KMS-11 (cell line): ENCODE measurements around the gene QTRT2.

Experiments used
- H2AFZ ChIP-seq: fragments of 200-600 bp; sonication (generic); 2 replicates; pipeline ENCODE4 v1.6.1; 2016; ENCODE audit warnings: antibody characterized with exemption, mixed run types, low read depth
- H3K27ac ChIP-seq: fragments of 200-600 bp; sonication (generic); 2 replicates; pipeline ENCODE4 v1.6.1; 2016; ENCODE audit warnings: mild to moderate bottlenecking, mixed run types
- H3K27me3 ChIP-seq: fragments of 200-600 bp; sonication (generic); 2 replicates; pipeline ENCODE4 v1.6.1; 2017; ENCODE audit warnings: mild to moderate bottlenecking, low read depth, mixed run types, moderate library complexity; ENCODE audit not compliant: insufficient read depth
- H3K36me3 ChIP-seq: fragments of 200-600 bp; sonication (generic); 2 replicates; pipeline ENCODE4 v1.6.1; 2017; ENCODE audit warnings: mild to moderate bottlenecking, mixed run types; ENCODE audit not compliant: insufficient read depth
- H3K4me1 ChIP-seq: fragments of 200-600 bp; sonication (generic); 2 replicates; pipeline ENCODE4 v1.6.1; 2016; ENCODE audit warnings: mild to moderate bottlenecking, low read depth, mixed run types; ENCODE audit not compliant: poor library complexity, severe bottlenecking
- H3K4me2 ChIP-seq: fragments of 200-600 bp; sonication (generic); 2 replicates; pipeline ENCODE4 v1.7.0; 2016; ENCODE audit warnings: mild to moderate bottlenecking, mixed run types
- H3K4me3 ChIP-seq: fragments of 200-600 bp; sonication (generic); IDR thresholded peaks from 2 replicates; pipeline ENCODE4 v1.6.1; 2017; ENCODE audit warnings: low read depth, low read length, mixed read lengths; ENCODE audit not compliant: insufficient read depth
- H3K79me2 ChIP-seq: fragments of 200-600 bp; sonication (generic); 2 replicates; pipeline ENCODE4 v1.6.1; 2016; ENCODE audit warnings: low read depth, mixed run types; ENCODE audit not compliant: insufficient read depth
- H3K9ac ChIP-seq: fragments of 200-600 bp; sonication (generic); 2 replicates; pipeline ENCODE4 v1.6.1; 2016; ENCODE audit warnings: mild to moderate bottlenecking, mixed run types
- H4K20me1 ChIP-seq: fragments of 200-600 bp; sonication (generic); 2 replicates; pipeline ENCODE4 v1.6.1; 2016; ENCODE audit warnings: mild to moderate bottlenecking, mixed run types; ENCODE audit not compliant: insufficient read depth
- CTCF ChIP-seq: fragments of 200-600 bp; sonication (generic); conservative IDR thresholded peaks from 2 replicates; pipeline ENCODE4 v1.6.1; 2017; ENCODE audit warnings: low read depth, mild to moderate bottlenecking, antibody characterized with exemption, low read length, moderate library complexity, mixed read lengths

QTRT2 gene

GRCh38 chr3:114035896-114036295 lies 20.6 kb upstream of the QTRT2 start:
- H2AFZ ChIP-seq = no peak overlapping the region
- no peaks in the 10 kb centered on the region for H3K27me3 ChIP-seq
- H3K79me2 ChIP-seq = no peaks in the 10 kb centered on the region
- no peak overlapping the region for H3K27ac ChIP-seq
- no peaks in the 10 kb centered on the region for H4K20me1 ChIP-seq
- no peak overlapping the region for H3K4me3 ChIP-seq
- TF ChIP-seq CTCF = no peak
- H3K4me1 ChIP-seq = no peaks in the 10 kb centered on the region
- no peaks in the 10 kb centered on the region for H3K36me3 ChIP-seq
- H3K9ac ChIP-seq = no peak overlapping the region
- H3K4me2 ChIP-seq = no peak overlapping the region

- Histone ChIP-seq H3K4me2 (no peak overlapping the region), H4K20me1 (no peaks in the 10 kb centered on the region), H3K9ac (no peak overlapping the region), H3K27me3 (no peaks in the 10 kb centered on the region), H3K27ac (no peak overlapping the region), H2AFZ (no peak overlapping the region), H3K4me1 (no peaks in the 10 kb centered on the region), H3K36me3 (no peaks in the 10 kb centered on the region), H3K79me2 (no peaks in the 10 kb centered on the region), H3K4me3 (no peak overlapping the region)
- no peak for TF ChIP-seq CTCF
These were observed 13.3 kb upstream of the QTRT2 start for GRCh38 chr3:114043205-114043604.

GRCh38 chr3:114052216-114052615 lies 4.3 kb upstream of the QTRT2 start:
- H3K27me3 ChIP-seq = no peaks in the 10 kb centered on the region
- H2AFZ ChIP-seq = no peak overlapping the region
- peaks cover 6% of the 10 kb centered on the region for H3K79me2 ChIP-seq
- peaks cover 8% of the 10 kb centered on the region for H3K4me1 ChIP-seq
- H3K36me3 ChIP-seq = no peaks in the 10 kb centered on the region
- no peak overlapping the region for H3K4me2 ChIP-seq
- no peak overlapping the region for H3K4me3 ChIP-seq
- H3K27ac ChIP-seq = no peak overlapping the region
- no peak overlapping the region for H3K9ac ChIP-seq
- no peaks in the 10 kb centered on the region for H4K20me1 ChIP-seq
- TF ChIP-seq CTCF = no peak

GRCh38 chr3:114057011-114057347 lies 442 bp downstream of the QTRT2 start:
- no peak for TF ChIP-seq CTCF
- Histone ChIP-seq H2AFZ (peak overlapping the region; percentile 45), H3K27ac (peak overlapping the region; percentile 74), H3K4me3 (peak overlapping the region; percentile 85), H3K27me3 (no peaks in the 10 kb centered on the region), H3K4me1 (peaks cover 23% of the 10 kb centered on the region), H3K79me2 (peaks cover 54% of the 10 kb centered on the region), H3K36me3 (no peaks in the 10 kb centered on the region; the same call in 1 of the 2 replicates), H3K4me2 (peak overlapping the region; percentile 92), H4K20me1 (no peaks in the 10 kb centered on the region), H3K9ac (peak overlapping the region; percentile 87)
